GM12865 (cell line): ENCODE results near the gene PPP2R2C.

Source experiments
- DNase-seq: peaks from one replicate; pipeline ENCODE4 v3.0.0; 2010; ENCODE audit warnings: low read depth
- H3K4me3 ChIP-seq: 2 replicates; pipeline ENCODE4 v1.5.1; 2011; ENCODE audit warnings: mild to moderate bottlenecking, low read depth, low read length, control low read depth
- CTCF ChIP-seq: IDR thresholded peaks from 2 replicates; pipeline ENCODE4 v1.5.1; 2011; ENCODE audit warnings: low read length, control low read depth, low read depth, inconsistent platforms; ENCODE audit not compliant: insufficient read depth; ENCODE audit errors: missing control alignments

PPP2R2C gene

GRCh38 chr4:6500481-6501140 is 28.2 kb upstream of the PPP2R2C start:
- no peak overlapping the region for H3K4me3 ChIP-seq
- DNase-seq: no peak
- TF ChIP-seq CTCF: no peak

- DNase-seq: no peak
- TF ChIP-seq CTCF: no peak
- no peak overlapping the region for H3K4me3 ChIP-seq
Measured at GRCh38 chr4:6499238-6499600, 26.8 kb upstream of the PPP2R2C start.

- no peak for DNase-seq
- H3K4me3 ChIP-seq: no peak overlapping the region
- no peak for TF ChIP-seq CTCF
Measured at GRCh38 chr4:6498511-6499237, 26.3 kb upstream of the PPP2R2C start.

- no peak for TF ChIP-seq CTCF
- no peak for DNase-seq
- H3K4me3 ChIP-seq: no peak overlapping the region
Measured at GRCh38 chr4:6497796-6498195, 25.4 kb upstream of the PPP2R2C start.

- no peak for DNase-seq
- no peak overlapping the region for H3K4me3 ChIP-seq
- no peak for TF ChIP-seq CTCF
Measured at GRCh38 chr4:6495736-6496135, 23.3 kb upstream of the PPP2R2C start.

GRCh38 chr4:6495296-6495590 is 22.8 kb upstream of the PPP2R2C start:
- no peak overlapping the region for H3K4me3 ChIP-seq
- DNase-seq: no peak
- TF ChIP-seq CTCF: no peak
